ENCODE data around the gene CIROP.

Gene CIROP

DNA sequence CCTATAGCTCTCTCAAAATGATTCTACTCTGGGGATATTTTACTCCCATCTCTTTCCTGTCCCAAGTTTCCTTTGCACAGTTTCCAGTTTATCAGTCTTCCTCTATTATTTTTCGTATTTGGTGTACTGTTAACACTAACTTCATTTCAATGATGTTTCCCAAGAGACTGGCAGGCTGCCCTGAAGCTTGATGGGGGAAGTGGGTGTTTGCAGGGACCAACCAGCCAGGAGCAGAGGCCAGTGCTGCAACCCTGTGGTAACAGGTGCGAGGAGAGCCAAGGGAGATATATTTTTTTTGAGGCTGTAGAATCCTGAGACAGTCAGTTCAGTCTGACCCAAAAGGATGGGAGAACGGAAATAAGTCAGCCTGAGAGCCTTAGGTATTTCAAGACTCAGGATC is 26.1 kb upstream of the CIROP start:
- DNase-seq = no peak

DNA sequence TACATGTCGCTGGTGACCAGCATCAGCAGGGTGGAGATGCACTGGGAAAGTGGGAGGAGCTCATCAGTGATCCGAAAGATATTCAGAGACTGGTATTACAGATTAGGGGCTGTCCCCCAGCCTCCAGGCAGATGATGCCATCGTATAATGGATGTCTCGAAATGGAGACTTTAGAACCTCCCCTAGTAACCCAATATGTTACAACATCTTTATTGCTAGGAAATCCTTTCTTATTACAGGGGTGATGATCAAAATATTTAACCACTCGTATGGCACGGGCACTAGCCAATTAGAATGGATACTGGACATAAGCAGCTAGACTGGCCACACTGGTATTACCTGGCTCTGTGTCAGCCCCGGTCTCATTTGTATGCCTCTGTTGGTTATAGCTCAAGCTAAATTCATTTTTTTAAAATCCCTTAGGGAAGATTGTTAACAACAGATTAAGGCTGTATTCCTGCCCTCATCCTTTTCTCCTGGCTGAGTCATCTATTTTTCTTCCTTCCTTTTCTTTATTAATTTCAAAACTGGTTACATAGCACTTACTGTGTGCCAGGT is 25.0 kb upstream of the CIROP start:
- DNase-seq = no peak

DNA sequence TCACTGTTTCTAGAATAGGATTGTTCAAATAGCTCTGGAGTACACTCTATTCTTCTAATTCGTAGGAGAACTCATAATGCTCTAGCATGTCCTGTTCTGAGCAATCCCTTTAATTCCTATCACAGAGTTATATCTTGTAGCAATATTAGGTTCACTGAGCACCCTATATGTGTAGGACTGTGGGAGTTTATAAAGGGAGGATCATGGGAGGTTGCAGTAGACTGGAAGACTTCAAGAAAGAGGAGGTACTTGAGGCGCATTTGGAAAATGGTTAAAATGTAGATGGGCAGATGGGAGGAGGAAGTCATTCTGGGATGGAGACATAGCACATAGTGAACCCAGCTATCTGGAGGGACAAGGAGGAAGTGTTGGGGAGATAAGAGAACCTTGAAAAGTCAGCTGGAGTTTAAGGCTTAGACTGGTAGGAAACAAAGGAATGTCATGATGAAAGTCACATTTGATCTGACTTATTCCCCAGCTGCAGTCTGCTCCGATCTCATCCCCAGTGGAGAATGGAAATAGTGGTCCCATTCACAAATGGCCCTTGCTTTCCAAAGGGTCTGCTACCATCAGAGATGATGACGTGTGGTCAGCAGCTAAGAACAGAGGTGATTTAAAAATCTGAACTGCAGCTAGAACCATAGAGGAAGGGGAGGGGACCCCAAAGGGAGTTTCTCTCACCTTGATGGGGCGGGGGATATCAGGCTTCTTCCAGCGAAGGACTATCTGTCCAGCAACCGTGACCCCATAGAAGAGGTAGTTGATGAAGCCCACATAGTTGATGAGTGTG is 24.4 kb upstream of the CIROP start:
- no peak for DNase-seq

DNA sequence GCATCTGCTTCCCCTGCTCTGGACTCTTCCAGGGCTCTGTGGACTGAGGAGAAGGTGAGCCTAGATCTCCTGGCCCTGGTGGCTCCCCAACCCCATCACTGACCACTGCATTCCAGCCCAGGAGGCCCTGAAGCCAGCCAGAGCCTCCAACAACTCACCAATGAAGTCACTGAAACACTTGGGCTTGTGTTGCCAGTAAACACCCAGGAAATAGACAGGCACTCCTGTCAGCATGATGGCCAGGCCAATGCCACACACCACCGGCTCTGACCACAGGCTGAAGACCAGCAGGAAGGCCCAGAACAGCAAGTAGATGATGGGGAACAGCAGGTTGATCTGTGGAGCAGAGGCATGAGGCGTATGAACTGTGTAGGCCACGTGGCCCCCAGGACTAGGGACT is 23.1 kb upstream of the CIROP start:
- DNase-seq = no peak

DNA sequence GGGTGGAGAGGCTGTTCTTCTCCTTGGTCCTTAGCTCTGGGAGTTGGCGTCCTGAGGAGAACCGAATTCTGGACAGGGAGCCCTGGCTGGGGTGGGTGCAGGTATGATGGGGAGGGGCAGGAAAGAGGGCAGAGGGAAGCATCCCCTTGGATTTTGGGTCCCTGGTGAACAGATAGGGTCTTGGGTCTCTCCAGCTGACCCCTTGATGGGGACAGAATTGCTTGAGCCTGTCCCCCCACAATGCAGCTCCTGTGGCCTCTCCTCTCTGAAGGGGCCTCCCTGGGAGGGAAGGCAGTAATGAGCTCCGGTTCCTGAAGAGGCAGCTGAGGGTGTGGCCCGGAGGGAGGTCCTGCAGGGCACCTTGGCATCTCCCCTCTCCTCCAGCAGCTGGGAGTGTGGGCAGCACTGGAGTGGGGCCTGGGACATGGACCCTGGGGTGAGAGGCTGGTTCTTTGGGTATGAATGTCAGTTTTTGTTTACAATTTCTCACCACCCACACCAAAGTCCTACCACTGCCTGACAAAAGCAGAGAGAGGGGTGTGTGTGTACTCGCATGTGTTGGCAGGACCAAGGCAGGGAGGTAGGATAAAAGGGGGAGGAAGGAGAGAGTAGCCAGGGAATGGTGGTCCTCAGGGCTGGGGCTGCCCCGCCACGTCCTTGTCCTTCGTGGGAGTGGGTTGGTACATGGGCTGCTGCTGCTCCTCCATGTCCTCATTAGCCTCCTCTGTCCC is 21.9 kb upstream of the CIROP start:
- no peak for DNase-seq

DNA sequence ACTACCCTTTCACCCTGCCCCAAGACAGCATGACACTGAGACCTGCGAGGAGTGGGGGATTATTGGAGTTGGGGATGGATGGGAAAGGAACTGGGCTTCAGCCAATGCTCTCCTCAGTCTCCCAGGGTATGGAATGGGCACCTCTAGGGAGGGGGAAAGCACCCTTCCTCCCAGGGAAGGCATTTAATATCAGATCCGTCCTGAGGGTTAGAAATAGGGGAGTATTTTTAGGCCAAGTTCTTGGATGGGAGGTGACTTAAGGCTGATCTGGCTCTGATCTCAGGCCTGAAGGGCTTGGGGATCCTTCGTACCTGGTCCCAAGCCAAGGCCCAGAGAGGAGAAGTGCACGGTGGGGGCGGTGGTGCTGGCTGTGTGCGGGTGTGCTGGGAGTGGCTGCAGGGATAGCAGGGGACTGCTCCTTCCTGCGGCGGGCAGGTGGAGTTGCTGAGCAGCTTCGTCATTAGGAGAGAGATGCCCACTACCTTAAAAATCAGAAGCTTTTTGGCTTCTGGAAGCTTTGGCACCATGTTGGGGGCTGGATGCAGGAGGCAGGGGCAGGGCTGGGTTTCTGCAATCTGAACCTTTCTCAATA is 21.2 kb upstream of the CIROP start:
- no peak for DNase-seq

DNA sequence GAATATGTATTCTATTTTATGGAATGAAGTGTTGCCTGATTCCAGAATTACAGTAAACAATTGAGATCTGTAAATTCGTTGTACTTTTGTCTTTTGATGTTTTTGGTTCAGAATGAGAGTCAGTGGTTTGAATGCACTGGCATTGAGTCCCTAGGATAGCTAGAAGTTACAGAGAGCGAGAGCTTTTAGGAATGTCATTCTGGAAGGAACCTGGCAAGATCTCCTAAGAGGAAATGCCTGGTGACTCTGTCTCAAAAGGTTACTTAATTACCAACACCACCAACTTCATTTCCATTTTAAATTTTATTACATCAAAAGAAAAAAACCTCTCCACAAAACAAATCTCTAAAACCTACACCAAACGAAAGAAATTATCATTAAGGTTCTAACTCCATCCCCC is 20.2 kb upstream of the CIROP start:
- no peak for DNase-seq

DNA sequence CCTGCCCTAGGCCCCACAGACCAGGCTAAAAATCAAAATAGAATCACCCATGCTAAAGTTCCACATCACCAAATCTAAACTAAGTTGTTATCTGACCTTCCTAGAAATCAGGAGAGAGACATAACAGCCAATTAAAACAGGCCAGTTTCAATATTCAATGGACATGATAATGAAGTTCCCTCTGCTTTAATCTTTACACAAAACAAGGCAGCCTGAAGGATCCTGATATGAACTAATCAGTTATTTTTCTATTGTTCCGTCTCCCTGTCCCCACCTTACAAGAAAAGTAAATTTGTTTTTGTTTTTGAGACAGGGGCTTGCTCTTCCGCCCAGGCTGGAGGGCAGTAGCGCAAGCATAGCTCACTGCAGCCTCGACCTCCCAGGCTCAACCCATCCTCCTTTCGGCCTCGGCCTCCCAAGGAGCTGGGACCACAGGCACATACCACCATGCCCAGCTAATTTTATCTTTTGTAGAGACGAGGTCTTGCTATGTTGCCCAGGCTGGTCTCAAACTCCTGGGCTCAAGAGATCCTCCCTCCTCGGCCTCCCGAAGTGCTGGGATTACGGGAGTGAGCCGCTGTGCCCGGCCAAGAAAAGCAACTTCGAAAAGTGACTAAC is 19.7 kb upstream of the CIROP start:
- DNase-seq = no peak

DNA sequence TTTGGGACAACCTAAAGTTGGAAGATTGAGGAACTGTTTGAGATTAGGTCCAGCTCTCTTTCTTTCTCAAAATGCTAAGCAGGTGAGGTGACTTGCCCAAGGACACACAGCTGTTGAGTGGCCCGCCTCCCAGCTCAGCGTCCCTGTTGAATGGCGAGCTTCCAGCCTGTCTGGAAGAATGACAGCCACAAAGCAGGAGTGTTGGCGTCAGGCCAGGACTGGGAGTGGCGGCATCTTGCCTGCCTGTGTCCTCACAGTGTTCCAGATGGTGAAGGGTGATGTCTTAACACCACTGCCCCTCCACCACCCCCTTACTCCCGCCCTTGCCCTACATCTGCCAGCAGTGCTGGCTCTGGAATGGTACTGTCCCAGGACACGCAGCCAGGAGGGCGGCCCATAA is 18.6 kb upstream of the CIROP start:
- peak; percentile 23 for DNase-seq

DNA sequence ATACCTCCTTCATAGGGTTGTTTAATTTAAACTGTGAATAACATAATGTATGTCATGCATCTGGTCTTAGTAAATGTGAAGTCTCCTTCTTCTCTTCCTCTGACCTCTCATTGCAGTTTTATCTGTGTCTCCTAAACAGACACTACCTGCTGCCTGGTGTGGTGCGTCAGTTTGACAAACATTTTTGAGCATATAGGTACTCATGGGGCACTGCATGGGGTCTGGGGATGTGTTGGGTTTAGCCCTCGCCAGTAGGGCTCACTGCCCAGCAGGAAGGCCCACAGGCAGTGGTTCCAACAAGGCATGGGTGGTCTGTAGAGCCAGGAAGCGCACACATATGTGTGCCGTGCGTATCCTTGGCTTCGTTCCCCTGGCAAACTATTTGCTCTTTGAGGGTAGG is 17.3 kb upstream of the CIROP start:
- DNase-seq = peak; percentile 7

DNA sequence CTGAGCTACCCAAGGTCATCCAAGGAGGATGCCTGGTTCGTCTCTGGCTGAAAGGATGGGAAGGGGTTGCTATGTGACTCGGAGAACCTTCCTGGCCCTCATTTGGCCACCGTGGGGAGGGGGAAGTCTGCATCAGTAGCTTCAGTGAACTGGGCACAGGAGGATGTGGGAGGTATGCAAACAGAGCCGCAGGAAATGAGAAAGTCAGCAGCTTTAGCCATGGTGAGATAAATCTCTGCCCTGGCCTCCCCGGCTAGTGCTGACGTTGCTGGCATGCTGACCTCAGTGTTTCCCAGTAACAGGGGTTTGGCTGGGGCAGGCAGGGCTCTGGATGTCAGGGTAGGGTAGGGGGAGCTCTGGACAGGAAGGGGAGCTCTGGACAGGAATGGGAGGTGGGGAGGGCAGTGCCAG is 16.6 kb upstream of the CIROP start:
- no peak for DNase-seq

DNA sequence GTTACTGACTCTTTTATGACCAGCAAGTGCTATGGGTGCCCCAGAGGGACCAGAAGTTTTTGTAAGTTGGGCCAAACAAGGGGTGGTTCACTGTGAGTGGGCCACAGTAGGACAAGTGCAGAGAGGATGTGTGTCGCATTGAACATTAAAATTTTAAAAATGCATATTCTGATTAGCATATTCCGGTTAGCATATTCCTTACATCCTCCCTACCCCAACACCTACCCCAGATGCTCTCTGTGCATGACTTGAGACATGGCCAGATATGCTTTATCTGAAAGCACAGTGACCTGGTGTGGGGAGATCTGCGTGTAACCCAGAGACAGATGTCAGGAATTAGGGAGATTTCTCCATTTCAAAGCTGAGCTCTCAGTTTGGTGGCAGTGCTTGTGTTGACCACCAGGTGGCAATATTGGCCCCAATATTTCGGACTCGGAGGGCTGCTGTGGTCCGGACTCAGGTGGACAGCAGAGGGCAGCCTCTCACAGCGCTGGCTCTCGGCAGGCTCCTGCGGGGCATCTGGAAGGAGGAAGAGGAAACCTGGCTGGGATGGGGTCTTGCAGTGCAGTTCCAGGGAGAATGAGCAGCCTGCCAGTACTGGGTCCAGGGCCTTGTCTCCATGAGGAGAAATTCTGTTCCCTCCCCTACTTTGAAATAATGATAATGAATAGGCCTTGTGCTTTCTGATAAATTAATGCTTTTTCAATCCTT is 15.9 kb upstream of the CIROP start:
- peak; percentile 92 for DNase-seq

DNA sequence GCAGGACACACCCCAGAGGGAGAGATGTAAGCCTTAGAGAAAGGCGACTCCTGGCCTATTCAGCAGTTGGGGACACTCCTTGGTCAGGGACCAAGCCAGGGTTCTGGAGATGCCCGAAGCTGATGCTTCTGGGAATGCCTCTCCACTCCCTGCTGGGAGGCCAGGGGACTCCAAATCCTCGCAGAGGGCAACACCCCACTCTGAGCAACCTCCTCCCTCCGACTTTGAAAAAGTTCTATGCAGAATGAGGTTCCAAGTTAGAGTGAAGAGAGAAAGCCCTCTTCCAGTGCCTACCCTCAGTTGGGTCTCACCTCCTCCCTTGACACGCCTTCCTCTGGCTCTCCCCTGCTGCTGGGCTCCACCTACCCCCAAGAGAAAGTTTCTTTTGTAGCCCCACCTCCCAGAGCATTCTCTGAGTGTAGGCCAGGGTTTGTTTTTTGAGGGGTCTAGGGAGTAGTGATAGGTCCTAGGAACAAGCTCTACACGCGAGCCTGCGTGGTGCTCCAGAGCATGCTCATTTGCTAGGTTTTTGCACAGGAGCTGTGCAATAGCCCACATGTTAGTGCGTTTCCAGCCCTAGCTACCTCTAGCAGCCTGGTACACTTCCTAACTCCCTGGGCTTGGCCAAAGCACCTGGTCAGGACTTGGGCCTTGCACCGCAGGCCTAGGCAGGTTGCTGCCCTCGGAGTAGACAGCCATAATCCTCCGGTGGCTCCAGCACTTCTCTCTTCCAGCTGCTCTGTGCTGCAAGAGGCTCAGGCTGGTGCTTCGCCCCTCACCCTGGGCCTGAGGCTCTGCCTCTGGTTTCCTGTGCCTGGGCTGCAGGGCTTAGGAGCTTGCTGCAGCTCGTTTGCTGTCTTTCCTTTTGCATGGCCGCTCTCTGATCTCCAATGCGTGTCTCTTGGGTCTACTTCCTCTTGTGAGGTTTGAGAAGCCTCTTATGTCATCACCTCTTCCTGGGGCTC is 14.9 kb upstream of the CIROP start:
- DNase-seq = no peak

DNA sequence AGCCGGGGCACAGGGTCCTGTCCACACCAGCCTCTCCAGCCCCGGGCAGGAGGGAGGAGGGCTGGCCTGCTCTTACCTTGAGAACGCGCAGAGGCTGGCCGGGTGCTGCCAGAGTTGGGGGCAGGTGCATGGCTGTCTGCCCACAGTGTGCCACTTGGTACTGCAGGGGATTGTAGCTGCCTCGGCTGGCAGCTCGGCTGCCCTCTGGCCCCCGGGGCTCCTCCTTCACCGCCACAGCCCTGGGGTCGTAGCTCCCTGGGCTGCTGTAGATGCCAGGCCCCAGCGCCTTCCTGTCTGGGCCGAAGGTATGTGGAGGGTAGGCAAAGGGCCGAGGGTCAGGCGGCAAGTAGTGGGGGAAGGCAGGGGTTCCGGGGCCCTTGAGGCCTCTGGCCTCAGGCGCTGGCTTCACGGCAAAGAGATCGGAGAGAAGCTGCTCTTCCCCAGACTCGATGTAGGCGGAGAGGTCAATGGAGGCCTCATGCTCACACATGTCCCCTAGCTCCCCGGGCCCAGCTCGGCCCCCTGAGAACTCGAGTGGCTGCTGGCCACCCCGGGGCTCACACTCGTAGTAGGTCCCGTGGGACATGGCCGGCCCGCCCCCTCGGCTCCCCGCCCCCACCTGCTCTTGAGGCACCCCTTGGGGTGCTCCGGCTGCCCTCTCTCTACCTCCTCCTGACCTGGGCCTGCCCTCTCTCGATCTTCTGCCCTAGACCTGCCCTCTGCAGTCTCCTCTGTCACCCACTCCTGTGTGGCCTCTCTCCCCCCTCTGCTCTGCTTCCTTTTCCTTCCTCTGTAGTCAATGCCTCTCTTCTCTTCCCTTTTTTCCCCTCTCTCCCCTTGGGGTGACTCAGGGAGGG is 13.9 kb upstream of the CIROP start, which contains the start of gene CEBPE:
Gene CEBPE, minus strand, starts transcription at position 750 of the 857 bp plus-strand sequence. Its CDS starts 164 bp downstream, at position 586.
- DNase-seq = no peak

DNA sequence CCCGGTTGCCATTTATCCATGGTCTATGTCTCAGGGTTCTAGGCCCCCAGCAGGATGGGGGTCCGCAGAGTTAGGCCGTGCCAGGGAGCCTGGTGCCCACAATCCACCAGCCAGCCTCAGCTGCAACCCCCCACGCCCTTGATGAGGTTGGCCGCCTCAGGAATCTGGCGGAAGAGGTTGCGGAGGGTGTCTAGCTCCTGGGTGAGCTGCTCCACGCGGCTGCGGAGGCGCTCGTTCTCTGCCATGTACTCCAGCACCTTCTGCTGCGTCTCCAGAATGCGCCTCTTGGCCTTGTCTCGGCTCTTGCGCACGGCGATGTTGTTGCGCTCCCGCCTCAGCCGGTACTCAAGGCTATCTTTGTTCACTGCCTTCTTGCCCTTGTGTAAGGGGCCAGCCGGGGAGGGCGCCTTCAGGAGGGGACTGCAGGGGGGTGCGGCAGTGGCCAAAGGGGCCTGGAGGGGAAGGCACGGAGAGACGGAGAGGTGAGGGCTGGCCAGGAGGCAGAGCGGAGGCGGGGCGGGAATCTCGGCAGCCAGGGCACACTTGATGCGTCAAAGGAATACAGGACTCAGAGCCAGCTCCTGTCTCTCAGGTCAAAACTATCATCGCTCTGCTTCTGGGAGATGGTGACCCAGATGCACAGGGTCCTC is 12.7 kb upstream of the CIROP start:
- DNase-seq = no peak

DNA sequence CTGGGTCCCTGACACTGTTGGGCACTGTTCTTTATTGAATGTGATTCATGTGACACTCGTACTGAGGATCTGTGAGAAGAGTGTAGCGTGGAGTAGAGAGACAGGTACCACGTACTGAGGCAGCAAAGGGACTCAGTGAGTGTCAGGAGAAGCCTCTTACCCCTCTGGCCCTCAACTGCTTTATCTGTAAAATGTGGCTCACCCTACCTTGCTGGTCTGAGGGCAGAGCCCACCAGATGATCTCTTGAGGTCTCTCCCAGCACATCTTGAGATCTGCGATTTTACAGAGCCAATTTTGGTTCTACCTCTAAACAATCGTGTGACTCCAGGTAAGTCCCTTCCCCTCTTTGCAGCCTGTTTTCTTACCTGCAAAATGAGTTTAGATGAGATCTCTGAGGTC is 11.1 kb upstream of the CIROP start:
- DNase-seq = no peak

DNA sequence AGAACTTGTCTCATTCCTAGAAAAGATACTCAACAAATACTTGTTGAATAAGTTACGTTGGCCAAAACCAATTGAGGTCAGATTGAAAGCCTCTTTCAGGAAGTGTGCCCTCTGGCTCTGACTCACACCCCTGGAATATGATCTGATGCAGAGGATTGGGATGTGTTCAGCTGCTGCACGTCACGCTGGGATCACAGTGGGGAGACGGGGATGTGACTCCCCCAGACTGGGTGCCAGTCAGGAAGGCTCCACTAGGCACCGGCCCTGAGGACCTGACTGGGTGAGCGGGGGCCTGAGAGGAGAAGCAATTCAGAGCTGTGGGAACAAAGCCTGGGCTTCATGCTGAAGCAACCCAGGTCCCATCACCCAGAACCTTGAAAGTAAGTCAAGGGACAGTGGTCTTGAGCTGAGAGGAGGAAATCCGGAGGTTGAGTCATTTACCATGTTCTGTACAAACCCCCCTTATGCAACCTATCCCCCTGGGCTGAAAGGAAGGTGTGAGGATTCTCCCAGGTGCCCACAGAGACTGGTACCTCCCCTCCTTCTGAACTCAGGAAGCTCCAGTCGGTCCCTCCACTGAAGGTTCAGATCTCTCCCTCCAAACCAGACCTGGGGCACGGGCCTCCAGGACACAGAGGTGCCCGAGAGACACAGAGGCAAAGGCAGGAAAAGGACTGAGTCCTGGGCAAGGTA is 10.4 kb upstream of the CIROP start:
- DNase-seq = peak; percentile 16

DNA sequence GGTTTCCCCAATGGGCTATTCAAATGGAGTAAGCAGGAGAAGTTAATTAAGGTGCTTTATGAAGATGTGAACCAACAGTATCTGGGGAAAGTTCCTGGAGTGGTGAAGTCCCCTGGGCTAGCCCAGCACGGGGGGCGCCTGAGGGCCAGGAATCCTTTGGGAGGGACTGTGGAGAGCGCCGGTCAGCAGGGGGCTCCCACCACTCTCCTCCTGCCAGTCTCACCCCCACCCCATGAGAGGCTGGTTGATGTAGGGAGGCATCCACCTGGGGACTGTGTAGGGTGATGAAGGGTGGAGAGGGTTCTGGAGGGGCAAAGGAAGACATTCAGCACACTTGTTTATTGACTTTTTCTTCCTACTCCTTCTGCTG is 9.9 kb upstream of the CIROP start:
- no peak for DNase-seq

DNA sequence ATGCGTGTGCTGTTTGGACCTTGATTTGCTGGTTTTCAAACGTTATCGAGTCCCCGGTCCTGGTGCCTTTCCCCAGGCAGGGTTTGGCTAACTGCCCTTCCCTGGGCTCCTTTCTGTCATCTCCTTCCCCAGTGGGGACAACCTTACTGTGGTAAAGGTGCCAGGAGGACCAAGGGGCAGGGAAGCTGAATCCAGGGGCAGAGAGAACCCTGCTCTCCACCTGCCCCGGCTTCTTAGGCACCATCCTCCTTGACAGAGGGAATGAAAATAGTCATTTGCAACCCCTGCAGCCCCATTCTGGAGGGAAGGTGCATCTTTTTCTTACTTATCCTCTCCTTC is 9.3 kb upstream of the CIROP start:
- no peak for DNase-seq
